Spleen (tissue), 11 donors: ENCODE results near the gene RPRD1B. TPM values are rescaled to one million over a fixed set of nuclear protein-coding genes. Genes with fewer than 3 reads are reported as not detected.

Source experiments
- DNase-seq: peaks from one replicate; pipeline ENCODE4 v3.0.0-alpha.2; 2020
- H3K27ac ChIP-seq, 8 donors: fragments of 200-600 bp; sonication (generic) in 7 of 8; 1 replicate in 4 of 8; 2 replicates in 4 of 8; pipeline versions ENCODE4 v1.5.0 to v1.8.0; 2016 to 2021; ENCODE audit warnings: inconsistent platforms in 4 of 8, mild to moderate bottlenecking in 4 of 8, moderate library complexity in 1 of 8
- H3K27me3 ChIP-seq, 7 donors: fragments of 200-600 bp; sonication (generic) in 6 of 7; replicated peaks in 1 of 7; 1 replicate in 4 of 7; 2 replicates in 3 of 7; pipeline versions ENCODE4 v1.5.0 to v1.8.0; 2016 to 2021; ENCODE audit warnings: inconsistent platforms in 3 of 7, mild to moderate bottlenecking in 1 of 7
- H3K36me3 ChIP-seq, 6 donors: fragments of 200-600 bp; sonication (generic) in 5 of 6; 1 replicate in 4 of 6; 2 replicates in 2 of 6; pipeline versions ENCODE4 v1.5.0 to v1.8.0; 2016 to 2021; ENCODE audit warnings: inconsistent platforms in 2 of 6
- H3K4me1 ChIP-seq, 6 donors: fragments of 200-600 bp; sonication (generic) in 5 of 6; 1 replicate in 3 of 6; 2 replicates in 3 of 6; pipeline versions ENCODE4 v1.5.0 to v1.8.0; 2016 to 2021; ENCODE audit warnings: inconsistent platforms in 3 of 6
- H3K4me3 ChIP-seq, 8 donors: fragments of 200-600 bp; sonication (generic) in 7 of 8; 1 replicate in 4 of 8; 2 replicates in 4 of 8; pipeline versions ENCODE4 v1.5.0 to v1.8.0; 2016 to 2021; ENCODE audit warnings: inconsistent platforms in 4 of 8, mild to moderate bottlenecking in 4 of 8, moderate library complexity in 2 of 8
- H3K9me3 ChIP-seq, 8 donors: fragments of 200-600 bp; sonication (generic) in 7 of 8; 1 replicate in 4 of 8; 2 replicates in 4 of 8; pipeline versions ENCODE4 v1.5.0 to v1.8.0; 2016 to 2021; ENCODE audit warnings: inconsistent platforms in 4 of 8
- CTCF ChIP-seq, 11 experiments: fragments of 200-600 bp in 7 of 11; fragments of 450-650 bp in 4 of 11; sonication (generic) in 4 of 11; IDR thresholded peaks in 8 of 11; conservative IDR thresholded peaks in 3 of 11; 1 replicate in 7 of 11; 2 replicates in 4 of 11; pipeline versions ENCODE4 v1.4.0 to v1.8.0; 2016 to 2021; ENCODE audit warnings: antibody characterized with exemption in 11 of 11, inconsistent platforms in 4 of 11, mild to moderate bottlenecking in 1 of 11
- POLR2A ChIP-seq, 3 donors: fragments of 450-650 bp; IDR thresholded peaks; one replicate each; pipeline ENCODE4 v1.5.1; 2017; ENCODE audit warnings: antibody characterized with exemption in 3 of 3, mild to moderate bottlenecking in 1 of 3
- POLR2AphosphoS5 ChIP-seq, 3 donors: sonication (generic); formaldehyde crosslinking; IDR thresholded peaks; one replicate each; pipeline ENCODE4 v1.5.1; 2017; ENCODE audit warnings: antibody characterized with exemption in 3 of 3
- WGBS, 5 donors: extraction: QIAGEN DNeasy Blood & Tissue Kit in 3 of 5; methylation state at CpG; one replicate each; pipeline versions ENCODE4 v1.1.5 to v1.1.7; 2013 to 2018; 5-methylcytosine and 5-hydroxymethylcytosine counted together
- intact Hi-C: fragments of 100-400 bp; cut with DNase I; formaldehyde crosslinking; loops from one replicate; pipeline ENCODE4 v1.15.0; 2023; ENCODE audit warnings: low total_unique reads
- polyA plus RNA-seq, 3 donors: library from polyadenylated mRNA; stranded (reverse); fragments of 200-250 nt; gene quantifications; one replicate each; pipeline ENCODE4 v1.2.1, GENCODE V29; 2013
- total RNA-seq, 7 donors: library from RNA; depleted of rRNA in 3 of 7; stranded (reverse); fragments of >200 nt in 3 of 7; fragmentation: NEBNext Ultra II Directional in 4 of 7; extraction: Animal tissue kit (Norgen Biotek cat#: 25700) in 4 of 7; gene quantifications; one replicate each; pipeline versions ENCODE4 v1.1.0 to v1.2.1, GENCODE V29; 2016 to 2021
- donor health status: healthy with polysubstance abuse.
- donor health status: DM: no; HTN: no; CAD: no; lungs with moderate emphysema.
- donor health status: DM: no; HTN: no; CAD: no.
- donor health status: Bipolar disorder and iron deficiency.
- donor health status: healthy.
- donor health status: DM: no; HTN: no; CAD: no.
- donor health status: DM: yes; HTN: yes; CAD: no.

RPRD1B gene
- total and polyA plus RNA-seq, 10 donors: 7.1 to 42.0 (median 31.2) TPM

- no peaks in the 10 kb centered on the region for H3K4me1 ChIP-seq
- TF ChIP-seq POLR2A (IDR thresholded peaks at IDR 0.05) (no peak), POLR2AphosphoS5 (IDR thresholded peaks at IDR 0.05) (no peak), CTCF (IDR thresholded peaks at IDR 0.05 in 8 of 11, conservative IDR thresholded peaks at IDR 0.05 in 3 of 11) (no peak)
- H3K27me3 ChIP-seq: no peaks in the 10 kb centered on the region
- DNase-seq: no peak
- H3K9me3 ChIP-seq: peaks cover 0 to 20% (median 17%) of the 10 kb centered on the region in 8 donors
- H3K4me3 ChIP-seq: no peak overlapping the region
- H3K27ac ChIP-seq: no peak overlapping the region
- WGBS, 5 donors: 72 to 80% (median 76%) methylated on average over 2 of the region's 2 CpGs
- intact Hi-C loops: no loop called here
- peaks cover 6 to 100% (median 66%) of the 10 kb centered on the region in 6 donors for H3K36me3 ChIP-seq
These were observed 19.7 kb upstream of the RPRD1B start for GRCh38 chr20:38013887-38014286.

- Histone ChIP-seq H3K4me3 (no peak overlapping the region), H3K9me3 (peaks cover 0 to 26% (median 21%) of the 10 kb centered on the region in 8 donors), H3K27me3 (no peaks in the 10 kb centered on the region), H3K27ac (no peak overlapping the region), H3K36me3 (peaks cover 0 to 80% (median 48%) of the 10 kb centered on the region in 6 donors), H3K4me1 (peaks cover 0 to 2% (median under 1%) of the 10 kb centered on the region in 6 donors)
- intact Hi-C loops: no loop called here
- 94 to 100% (median 96%) methylated on average over 1 of the region's 1 CpG for WGBS, 5 donors
- no peak for DNase-seq
- TF ChIP-seq CTCF (IDR thresholded peaks at IDR 0.05 in 8 of 11, conservative IDR thresholded peaks at IDR 0.05 in 3 of 11) (no peak), POLR2A (IDR thresholded peaks at IDR 0.05) (no peak), POLR2AphosphoS5 (IDR thresholded peaks at IDR 0.05) (no peak)
These were observed 15.6 kb upstream of the RPRD1B start for GRCh38 chr20:38017959-38018358.

GRCh38 chr20:38018385-38018784, 15.2 kb upstream of the RPRD1B start:
- TF ChIP-seq POLR2A (IDR thresholded peaks at IDR 0.05) (no peak), CTCF (IDR thresholded peaks at IDR 0.05 in 8 of 11, conservative IDR thresholded peaks at IDR 0.05 in 3 of 11) (no peak), POLR2AphosphoS5 (IDR thresholded peaks at IDR 0.05) (no peak)
- no peak for DNase-seq
- H3K9me3 ChIP-seq: peaks cover 0 to 26% (median 21%) of the 10 kb centered on the region in 8 donors
- intact Hi-C loops: no loop called here
- peaks cover 0 to 6% (median 3%) of the 10 kb centered on the region in 6 donors for H3K4me1 ChIP-seq
- 98 to 100% (median 99%) methylated on average over 2 of the region's 2 CpGs for WGBS, 5 donors
- no peak overlapping the region for H3K4me3 ChIP-seq
- H3K27me3 ChIP-seq: no peaks in the 10 kb centered on the region
- H3K27ac ChIP-seq: no peak overlapping the region
- peaks cover 0 to 76% (median 44%) of the 10 kb centered on the region in 6 donors for H3K36me3 ChIP-seq

DNA sequence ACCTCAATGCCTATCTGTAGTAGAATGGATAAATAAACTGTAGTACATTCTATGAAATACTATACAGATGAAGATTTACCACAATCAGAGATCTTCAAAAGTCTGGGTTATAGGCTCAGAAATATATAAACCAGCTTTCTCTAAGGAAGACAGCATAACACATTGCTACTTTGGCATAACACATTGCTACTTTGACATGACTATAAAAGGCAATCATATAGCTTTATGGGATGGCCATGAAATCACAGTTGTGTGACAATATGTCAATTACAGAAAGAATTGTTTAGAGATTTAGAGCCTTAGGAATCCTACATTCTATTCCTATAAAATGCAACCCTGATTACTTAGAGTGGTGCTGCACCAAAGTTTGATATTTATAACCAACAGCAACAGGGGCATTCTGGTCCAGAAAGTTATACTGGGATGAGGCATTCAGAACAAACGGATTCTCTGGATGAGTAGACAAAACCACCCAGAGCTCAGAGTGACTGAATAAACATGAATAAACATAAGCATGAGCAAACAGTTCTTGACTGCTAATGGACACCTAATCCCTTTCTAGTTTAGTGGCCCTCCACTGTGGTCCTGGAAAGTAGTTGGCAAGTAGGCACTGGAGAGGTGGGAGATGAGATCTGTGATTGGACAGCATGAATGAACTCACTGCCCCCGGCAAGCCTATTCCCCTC, 12.3 kb upstream of the RPRD1B start:
- Histone ChIP-seq H3K4me3 (no peak overlapping the region), H3K27me3 (no peaks in the 10 kb centered on the region), H3K9me3 (peaks cover 0 to 26% (median 21%) of the 10 kb centered on the region in 8 donors), H3K36me3 (peaks cover 0 to 58% (median 25%) of the 10 kb centered on the region in 6 donors), H3K4me1 (peaks cover 0 to 23% (median 14%) of the 10 kb centered on the region in 6 donors), H3K27ac (no peak overlapping the region)
- 88 to 99% (median 88%) methylated on average over 2 of the region's 2 CpGs for WGBS, 5 donors
- intact Hi-C loops: no loop called here
- DNase-seq: no peak
- TF ChIP-seq POLR2AphosphoS5 (IDR thresholded peaks at IDR 0.05) (no peak), POLR2A (IDR thresholded peaks at IDR 0.05) (no peak), CTCF (IDR thresholded peaks at IDR 0.05 in 8 of 11, conservative IDR thresholded peaks at IDR 0.05 in 3 of 11) (no peak)
